GM12865 (cell line): ENCODE results near the gene RETREG1.
"Not testable (repeated sequence)": the region's sequence is repeated elsewhere in the genome, so short reads cannot be mapped to it uniquely, and the experiment has no call there.

Source experiments
- DNase-seq: peaks from one replicate; pipeline ENCODE4 v3.0.0; 2010; ENCODE audit warnings: low read depth
- H3K4me3 ChIP-seq: 2 replicates; pipeline ENCODE4 v1.5.1; 2011; ENCODE audit warnings: mild to moderate bottlenecking, low read depth, low read length, control low read depth
- CTCF ChIP-seq: IDR thresholded peaks from 2 replicates; pipeline ENCODE4 v1.5.1; 2011; ENCODE audit warnings: low read length, control low read depth, low read depth, inconsistent platforms; ENCODE audit not compliant: insufficient read depth; ENCODE audit errors: missing control alignments

The RETREG1 gene

DNA sequence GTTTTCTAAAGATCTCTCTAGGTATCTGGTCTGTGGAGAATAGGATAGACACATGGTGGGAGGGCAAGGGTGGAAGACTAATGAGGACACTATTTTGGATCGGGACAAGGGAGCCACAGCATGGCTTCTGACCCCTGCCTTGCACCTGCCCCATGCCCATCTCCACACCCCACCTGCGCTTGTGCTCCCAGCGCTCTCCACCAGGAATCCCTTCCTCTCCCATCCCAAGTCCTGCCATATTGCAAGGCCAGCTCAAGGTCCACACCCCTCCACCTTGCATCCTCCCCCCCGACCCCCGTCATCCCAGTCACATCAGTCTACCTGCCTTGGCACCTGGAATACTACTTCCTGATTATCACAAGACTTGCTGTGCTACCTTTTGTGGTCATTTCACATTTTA lies 44.2 kb upstream of the RETREG1 start:
- TF ChIP-seq CTCF, result no peak

GRCh38 chr5:16659536-16659935 lies 42.7 kb upstream of the RETREG1 start:
- no peak for DNase-seq
- no peak for TF ChIP-seq CTCF
- H3K4me3 ChIP-seq, result no peak overlapping the region

More for the DNA sequence above, 44.2 kb upstream of the RETREG1 start:
- H3K4me3 ChIP-seq, result no peak overlapping the region
- no peak for DNase-seq

GRCh38 chr5:16656561-16657191 lies 39.9 kb upstream of the RETREG1 start:
- TF ChIP-seq CTCF, result no peak
- no peak overlapping the region for H3K4me3 ChIP-seq
- DNase-seq, result no peak

DNA sequence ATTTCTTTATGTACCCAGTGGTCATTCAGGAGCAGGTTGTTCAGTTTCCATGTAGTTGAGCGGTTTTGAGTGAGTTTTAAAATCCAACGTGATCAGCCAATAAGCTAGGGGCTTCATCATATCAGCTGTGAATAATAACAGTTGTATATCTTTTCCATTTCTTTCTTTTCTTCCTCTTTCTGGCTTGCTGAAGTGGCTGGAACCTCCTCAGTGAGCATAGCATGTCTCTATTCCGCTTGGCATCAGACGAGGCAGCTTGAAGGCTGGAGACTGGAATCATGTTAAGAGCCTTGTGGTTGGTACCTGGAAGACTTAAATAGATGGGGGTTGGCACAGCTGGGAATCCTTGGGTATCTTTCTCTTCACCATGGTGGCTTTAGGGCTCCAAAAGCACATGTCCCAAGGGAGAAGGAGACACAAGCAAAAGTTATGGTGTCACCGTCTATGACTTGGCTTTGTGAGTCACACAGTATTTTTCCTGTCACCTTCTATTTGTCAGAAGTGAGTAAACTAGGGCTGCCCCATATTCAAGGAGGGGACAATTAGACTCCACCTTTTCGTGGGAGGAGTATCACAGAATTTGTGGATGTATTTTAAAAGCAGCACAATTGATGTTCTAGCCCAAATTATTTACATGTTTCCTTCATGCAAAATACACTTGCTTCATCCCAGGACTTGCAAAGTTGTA lies 38.0 kb upstream of the RETREG1 start:
- no peak overlapping the region for H3K4me3 ChIP-seq
- TF ChIP-seq CTCF, result no peak
- DNase-seq, result no peak

DNA sequence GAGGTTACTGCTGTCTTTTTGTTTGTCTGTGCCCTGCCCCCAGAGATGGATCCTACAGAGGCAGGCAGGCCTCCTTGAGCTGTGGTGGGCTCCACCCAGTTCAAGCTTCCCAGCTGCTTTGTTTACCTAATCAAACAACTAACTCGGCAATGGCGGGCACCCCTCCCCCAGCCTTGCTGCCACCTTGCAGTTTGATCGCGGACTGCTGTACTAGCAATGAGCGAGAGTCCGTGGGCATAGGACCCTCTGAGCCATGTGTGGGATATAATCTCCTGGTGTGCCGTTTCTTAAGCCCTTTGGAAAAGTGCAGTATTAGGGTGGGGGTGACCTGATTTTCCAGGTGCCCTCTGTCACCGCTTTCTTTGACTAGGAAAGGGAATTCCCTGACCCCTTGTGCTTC lies 31.9 kb upstream of the RETREG1 start:
- not testable (repeated sequence) for H3K4me3 ChIP-seq, DNase-seq

GRCh38 chr5:16644301-16644889 lies 27.6 kb upstream of the RETREG1 start:
- no peak for DNase-seq
- TF ChIP-seq CTCF, result no peak
- H3K4me3 ChIP-seq, result no peak overlapping the region

- TF ChIP-seq CTCF, result no peak
- DNase-seq, result no peak
- H3K4me3 ChIP-seq, result no peak overlapping the region
These were observed 26.1 kb upstream of the RETREG1 start for GRCh38 chr5:16642867-16643266.
